ENCODE data around the gene FEZ2.

- TF ChIP-seq SAP130 (CRISPR knock-in tag; IDR thresholded peaks at IDR 0.05; ENCODE audit: low read depth) (no peak), ZFP41 (CRISPR knock-in tag; IDR thresholded peaks at IDR 0.05; ENCODE audit: borderline replicate concordance) (no peak), NFKBIZ (CRISPR knock-in tag; IDR thresholded peaks at IDR 0.05) (no peak)
Observed at GRCh38 chr2:36534275-36534799, 63.6 kb downstream of the FEZ2 start.
